Activated CD4-positive, alpha-beta T cell treated with anti-CD3 and anti-CD28 coated beads, Interleukin-2, amount 50 U/mL, for 24 hours (primary cell): Measurements from ENCODE around the gene TPCN2.
A peak's percentile ranks its signal among the peaks of the same experiment; 100 is the strongest.

Experiments
- DNase-seq, 2 donors: peaks; one replicate each; pipeline ENCODE4 v3.0.0-alpha.2; 2020; ENCODE audit warnings: low read depth in 1 of 2, low spot score in 1 of 2

Gene TPCN2

DNA sequence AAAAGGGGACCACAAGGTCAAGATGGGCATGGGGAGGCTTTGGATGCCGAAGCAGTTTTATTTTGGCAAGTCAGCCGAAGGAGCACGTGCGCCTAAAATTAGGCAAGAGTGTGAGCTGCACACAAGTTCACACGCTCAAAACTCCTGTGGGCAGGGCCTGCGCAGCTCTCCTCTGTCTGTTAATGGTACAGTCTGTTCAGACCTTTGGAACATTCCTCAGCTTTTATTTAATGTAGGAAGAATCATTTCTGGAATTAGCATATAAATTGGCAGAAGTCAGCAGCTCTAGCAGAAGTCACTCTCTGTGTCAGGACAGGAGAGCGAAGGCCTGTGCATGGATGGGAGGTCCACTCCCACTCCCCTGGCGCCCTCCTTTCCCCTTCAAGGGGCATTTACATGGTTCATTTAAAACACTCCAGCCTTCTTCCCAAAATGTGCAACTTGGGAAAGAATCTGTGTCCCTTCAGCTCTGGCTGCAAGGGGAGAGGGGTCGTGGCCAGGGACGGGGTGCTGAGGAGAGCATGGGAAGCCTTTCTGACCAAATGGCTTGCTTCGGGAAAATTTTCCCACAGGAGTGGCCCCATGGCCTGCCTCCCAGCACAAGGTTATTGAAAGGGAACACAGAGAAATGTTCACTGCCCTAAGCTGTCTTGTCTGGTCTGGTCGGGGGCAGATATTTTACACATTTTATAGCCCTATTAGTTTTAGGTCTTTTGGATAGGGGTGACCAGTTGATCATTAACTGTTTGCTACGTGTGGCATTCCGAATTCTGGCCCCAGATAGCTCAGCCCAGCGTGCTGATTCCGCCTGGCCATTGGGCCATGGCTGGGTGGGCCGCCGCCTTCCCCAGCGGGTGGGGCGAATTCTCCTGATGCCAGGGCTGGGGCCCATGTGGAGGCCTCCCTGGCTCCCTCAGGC lies 63.2 kb downstream of the TPCN2 start:
- DNase-seq, result no peak

GRCh38 chr11:69113226-69113625 lies 64.5 kb downstream of the TPCN2 start:
- DNase-seq, result no peak

DNA sequence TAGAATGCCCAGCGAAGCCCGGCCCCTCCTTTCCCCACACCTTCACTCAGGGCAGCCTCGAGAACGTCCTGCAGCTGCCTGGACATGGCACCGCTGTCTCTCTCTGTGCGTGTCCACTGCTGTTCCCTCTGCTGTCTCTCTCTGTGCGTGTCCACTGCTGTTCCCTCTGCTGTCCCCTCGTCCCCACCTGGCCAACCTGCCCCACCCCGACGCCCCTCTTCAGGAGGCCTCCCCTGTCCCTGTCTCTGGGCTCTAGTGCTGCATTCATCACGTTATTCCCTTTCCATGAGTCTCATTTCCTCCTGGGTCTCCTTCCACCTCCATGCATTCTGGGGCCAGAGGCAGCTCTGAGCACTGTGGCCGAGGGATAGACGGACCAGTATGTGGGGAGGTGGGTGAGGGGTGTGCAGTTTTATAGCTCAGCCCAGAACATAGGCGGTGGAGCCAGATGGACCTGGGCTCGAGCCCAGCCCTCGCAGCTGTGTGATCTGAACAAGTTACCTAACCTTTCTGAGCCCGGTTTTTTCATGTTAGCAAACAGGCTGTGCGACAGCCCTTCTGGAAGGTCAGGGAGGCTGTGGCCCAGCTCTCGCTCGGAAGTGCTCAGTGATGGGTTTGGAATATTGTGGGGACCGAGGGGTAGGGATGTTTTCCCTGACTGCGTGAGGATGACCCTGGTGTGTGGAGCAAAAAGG lies 65.1 kb downstream of the TPCN2 start:
- DNase-seq, result no peak

- no peak for DNase-seq
Measured at GRCh38 chr11:69114362-69114761, 65.6 kb downstream of the TPCN2 start.

- DNase-seq, result no peak
Measured at GRCh38 chr11:69114811-69115523, 66.2 kb downstream of the TPCN2 start.

DNA sequence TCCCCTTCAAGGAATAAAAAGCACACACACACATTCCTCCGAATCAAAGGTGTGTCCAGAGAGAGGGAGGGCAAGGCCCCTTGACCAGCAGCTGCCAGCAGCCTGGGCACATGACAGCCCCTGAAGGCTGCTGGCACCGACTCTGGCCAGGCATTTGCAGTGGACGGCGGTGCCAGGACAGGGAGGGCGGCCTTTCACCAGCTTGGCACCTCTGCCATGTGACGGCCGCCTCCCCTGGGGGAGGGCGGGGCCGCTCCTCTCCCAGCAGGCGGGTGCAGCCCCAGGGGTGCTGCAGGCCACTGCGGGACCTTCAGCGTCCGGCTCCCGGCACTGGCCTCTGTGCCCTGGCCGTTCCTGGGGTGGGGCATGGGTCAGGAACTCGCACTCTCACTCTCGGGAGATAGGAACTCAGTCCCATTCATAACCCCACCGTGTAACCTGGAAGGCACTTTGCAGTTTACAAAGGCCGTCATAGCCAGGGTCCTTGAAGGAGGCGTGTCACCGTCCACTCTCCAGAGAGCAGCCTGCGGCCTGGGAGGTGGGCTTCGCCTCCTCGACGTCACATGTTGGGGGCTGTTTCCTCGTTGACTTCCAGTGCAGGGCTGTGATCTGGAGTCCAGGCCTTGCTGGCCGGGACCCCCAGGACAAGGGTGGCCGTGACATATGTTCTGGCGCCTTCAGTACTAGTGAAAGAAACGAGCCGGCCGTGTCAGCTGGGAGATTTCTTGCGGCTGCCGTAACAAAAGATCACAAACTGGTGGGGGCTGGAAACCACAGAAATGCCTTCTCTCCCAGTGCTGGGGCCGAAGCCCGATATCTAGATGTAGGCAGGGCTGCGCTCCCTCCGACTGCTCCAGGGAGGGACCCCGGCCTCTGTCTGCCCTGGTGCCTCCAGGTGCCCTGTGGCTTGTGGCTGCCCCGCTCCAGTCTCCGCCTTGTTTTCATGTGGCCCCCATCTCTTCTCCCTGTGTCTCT lies 67.1 kb downstream of the TPCN2 start:
- no peak for DNase-seq

- DNase-seq, result no peak
Measured at GRCh38 chr11:69116671-69117070, 67.9 kb downstream of the TPCN2 start.

DNA sequence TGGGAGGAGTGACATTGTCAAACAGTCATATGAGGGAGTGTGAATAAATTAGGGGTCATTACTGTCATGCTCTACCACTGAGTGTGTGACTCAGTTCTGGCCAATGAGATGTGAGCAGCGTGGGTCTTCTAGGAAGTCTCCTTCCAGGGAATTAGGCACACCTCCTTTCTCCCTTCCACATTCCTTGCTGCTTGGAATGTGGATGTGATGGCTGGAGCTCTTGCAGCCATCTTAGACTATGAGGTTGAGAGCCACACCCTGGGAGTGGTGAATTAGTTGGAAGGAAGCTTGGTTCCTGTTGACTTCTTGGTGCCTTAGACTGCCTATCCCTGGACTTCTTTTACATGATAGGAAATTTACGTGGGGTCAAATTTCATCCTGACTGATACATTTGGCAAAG lies 70.5 kb downstream of the TPCN2 start:
- DNase-seq, result no peak

DNA sequence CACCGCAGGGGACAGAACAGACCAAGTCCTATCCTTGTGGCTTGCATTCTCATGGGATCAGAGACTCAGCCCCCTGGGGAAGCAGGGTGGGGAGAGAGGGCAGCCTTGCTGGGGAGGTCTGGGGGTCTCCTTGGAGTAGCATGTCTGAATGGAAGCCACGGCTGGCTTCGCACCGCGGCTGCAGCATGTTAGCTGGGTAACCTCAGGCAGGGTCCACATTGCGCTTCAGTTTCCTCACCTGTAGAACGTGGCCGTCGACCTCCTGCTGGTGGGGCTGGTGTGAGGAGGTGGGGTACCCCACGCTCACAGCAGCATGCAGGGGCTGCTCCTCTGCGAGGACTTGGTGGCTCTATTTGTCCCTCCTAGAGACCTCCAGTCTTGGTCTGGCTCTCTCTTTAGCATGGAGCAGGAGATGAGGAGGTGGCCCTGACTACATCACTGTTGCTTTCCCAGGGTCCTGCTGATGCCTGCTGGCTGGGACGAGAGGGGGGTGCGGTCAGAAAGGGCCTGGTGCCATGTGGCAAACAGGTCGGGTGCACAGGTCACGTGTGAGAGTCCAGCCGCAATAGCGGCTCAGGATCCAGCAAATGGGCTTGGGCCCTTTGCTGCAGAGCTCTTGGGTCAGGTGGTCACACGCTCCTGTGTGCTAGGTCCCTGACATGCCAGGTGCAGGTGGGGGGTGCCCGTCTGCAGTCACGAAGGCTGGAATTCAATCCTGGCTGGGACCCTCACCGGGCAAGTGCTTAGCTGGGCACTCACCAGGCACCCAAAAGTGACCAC lies 71.6 kb downstream of the TPCN2 start:
- no peak for DNase-seq

- no peak for DNase-seq
Measured at GRCh38 chr11:69121021-69121420, 72.3 kb downstream of the TPCN2 start.

- no peak for DNase-seq
Measured at GRCh38 chr11:69121621-69122325, 73.0 kb downstream of the TPCN2 start.

DNA sequence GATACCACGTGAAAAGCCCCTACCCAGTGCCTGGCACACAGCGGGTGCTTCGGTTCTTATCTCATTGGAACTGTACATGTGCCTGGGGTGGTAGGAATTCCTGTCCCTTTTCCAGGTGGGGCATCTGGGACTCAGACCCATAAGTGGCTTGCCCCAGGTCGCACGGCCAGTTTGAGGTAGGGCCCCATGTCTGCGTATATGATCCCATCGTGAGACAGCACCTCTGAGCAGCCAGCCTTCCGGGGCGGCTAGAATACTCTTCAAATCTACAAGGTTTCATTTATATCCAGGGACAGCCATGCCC lies 73.5 kb downstream of the TPCN2 start:
- no peak for DNase-seq

- DNase-seq, result peak; percentile 51 to 75
Measured at GRCh38 chr11:69122630-69123431, 74.1 kb downstream of the TPCN2 start.

DNA sequence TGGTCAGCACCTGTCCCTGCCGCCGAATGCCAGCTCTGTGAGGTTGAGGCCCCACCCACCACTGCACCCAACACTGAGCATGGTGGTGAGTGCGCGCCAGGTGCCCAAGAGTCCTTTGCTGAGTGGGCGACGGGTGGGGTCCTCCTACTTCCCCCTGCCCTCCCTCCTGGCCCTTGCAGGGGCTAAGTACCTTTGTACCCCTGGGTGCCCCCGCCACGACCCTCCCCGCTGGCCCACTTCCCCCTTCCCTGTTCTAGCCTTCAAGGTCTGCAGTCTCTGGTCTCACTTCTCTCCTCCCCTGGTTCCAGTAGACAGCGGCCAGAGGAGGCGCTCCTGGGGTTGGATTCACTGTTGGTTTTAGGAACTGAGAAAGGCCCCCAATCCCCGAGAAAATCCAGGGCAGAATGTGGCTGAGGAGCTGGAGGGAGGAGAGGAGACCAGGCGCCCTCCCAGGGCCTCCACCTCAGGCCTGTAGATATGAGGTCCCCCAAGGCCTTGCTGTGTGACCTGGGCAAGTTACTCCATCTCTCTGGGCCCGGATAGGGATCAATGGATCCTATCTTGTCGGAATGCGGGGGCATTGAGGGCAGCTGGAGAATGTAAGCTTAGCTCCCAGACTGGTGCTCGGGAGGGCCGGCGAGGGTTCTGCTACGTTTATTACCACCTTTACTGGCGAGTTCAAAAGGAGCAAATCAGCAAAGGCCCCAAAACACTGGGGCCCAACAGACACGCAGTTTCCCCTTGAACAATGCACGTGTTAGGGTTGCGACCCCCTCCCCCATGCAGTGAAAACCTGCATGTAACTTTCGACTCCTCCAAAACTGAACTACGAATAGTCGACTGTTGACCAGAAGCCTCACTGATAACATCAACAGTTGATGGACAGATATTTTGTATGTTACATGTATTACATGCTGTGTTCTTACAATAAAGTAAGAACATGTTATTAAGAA lies 75.1 kb downstream of the TPCN2 start:
- DNase-seq, result no peak

DNA sequence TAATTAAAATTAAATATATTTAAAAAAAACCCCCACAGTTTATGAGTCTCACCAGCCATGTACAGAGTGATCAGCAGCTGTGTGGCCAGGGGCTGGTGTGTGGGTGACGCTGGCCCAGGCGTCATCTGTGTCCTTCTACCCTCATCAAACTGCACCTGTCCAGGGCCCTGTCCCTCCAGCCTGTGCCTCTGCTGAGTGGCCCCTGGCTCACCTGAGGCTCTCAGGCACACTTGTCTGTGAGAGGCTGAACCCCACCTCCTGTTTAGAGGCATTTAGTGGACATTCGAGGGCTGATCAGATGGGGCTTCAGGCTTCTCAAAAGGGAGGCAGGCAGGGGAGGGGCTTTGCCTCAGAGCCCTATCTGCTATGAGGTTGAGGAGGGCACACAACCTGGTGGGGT lies 77.1 kb downstream of the TPCN2 start:
- DNase-seq, result no peak

GRCh38 chr11:69126286-69126685 lies 77.6 kb downstream of the TPCN2 start:
- no peak for DNase-seq

GRCh38 chr11:69127081-69127850 lies 78.5 kb downstream of the TPCN2 start:
- DNase-seq, result no peak
